Cerebellar cortex (tissue), 1 donor: ENCODE results near the gene MYOZ2.
"Not testable (repeated sequence)": the region's sequence is repeated elsewhere in the genome, so short reads cannot be mapped to it uniquely, and the experiment has no call there.

Experiments
- DNase-seq: peaks from one replicate; pipeline ENCODE4 v3.0.0-alpha.2; 2015; ENCODE audit warnings: low spot score

Gene MYOZ2

DNA sequence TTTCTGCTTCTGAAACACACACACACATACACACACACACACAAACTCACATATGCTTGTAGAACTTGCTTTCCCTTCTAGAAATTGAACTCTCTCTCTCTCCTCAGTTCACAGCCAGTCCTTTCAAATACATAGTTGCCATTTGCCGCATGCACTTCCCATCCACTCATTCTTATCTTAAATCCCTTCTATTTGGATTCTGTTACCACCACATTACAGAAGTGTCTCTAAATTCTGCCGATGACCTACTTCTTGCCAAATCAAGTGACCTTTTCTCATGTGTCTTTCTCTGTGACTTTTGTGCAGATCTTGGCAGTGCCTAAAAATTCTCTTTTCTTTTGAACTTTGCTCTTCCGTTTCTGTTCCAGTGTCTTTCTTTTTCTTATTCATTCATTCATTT lies 7.5 kb upstream of the MYOZ2 start:
- no peak for DNase-seq

DNA sequence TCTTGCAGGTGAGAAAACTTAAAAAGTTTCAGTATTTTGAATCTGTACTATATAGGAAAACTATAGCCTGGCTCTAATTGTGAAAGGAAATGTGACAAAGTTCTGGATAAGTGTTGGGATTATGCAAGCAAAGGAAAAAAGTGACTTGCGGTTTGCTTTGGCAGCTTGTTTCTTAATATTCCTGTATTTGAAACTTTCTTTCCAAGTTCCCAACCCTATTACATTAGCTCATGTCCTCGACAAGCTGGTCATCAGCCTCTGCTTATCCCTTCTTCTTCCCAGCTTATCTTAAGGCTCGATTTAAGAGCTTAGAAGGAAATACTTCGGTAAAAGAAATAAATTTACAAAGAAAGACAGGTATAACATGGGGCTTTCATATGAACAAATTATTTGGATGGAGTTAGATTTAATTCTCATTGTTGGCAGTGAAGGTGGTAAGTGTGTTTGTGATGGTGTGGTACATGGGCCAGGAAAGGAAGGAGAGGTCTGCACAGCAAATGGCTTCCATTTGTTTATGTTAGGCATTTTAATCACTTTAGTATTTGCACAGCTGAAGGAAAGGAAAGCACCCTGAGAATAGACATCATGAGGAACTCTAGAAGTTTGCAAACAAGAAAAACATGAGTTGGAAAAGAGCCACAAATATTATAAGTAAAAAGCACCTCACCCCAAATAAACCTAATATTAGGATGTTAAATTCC lies 5.1 kb upstream of the MYOZ2 start:
- DNase-seq = no peak

DNA sequence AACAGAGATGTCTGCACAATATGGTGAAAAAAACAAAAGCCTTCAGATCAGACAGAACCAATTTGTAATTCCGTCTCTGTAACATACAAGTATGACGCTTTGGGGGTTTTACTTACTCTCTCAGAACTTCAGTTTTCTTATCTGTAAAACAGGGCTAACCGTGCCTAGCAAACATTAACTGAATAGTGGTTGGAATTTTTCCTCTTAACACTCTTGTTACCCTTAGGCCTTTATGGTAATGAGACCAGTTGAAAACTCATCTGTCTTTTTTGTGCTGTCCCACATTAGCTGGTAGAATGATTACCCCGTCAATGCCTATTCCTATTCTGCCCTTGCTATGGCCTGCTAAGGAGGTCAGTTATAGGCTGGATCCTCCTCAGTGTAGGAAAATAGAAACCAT lies 4.5 kb upstream of the MYOZ2 start:
- no peak for DNase-seq

DNA sequence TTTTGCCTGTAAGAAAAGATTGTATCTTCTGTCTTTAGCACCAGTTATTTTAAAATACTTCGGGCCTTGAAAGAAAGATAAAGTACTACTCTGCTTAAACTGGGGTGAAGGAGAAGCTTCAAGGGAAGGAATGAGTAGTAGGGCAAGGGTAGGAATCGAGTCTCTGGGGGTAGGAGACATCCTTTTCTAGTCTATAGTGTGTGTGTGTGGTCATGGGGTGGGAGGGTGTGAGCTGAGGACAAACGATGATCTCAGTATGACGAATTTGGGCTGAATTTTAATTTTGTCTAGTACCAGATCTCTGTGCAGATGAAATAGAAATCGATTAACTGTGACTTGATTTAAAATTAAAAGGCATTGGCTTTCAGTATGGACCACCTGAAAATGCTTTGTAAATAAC lies 3.3 kb upstream of the MYOZ2 start:
- no peak for DNase-seq

DNA sequence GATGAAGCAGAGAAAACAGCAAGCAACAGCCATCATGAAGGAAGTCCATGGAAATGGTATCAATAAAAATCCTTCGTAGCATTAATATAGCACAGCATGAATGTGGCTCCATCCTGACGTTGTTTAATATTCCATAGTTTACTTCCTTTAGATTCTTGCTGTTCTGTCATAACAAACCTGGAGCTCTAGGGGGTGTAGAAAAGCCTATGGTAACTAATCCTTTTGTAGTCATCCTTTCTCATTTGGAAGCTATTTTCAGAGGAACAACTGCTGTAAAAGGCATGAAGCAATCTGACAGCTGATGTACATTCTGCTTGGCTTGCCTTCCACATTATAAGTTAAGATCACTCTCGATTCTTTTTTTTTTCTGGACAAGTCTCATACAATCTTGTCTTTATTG lies 914 bp downstream of the MYOZ2 start:
- DNase-seq = no peak

DNA sequence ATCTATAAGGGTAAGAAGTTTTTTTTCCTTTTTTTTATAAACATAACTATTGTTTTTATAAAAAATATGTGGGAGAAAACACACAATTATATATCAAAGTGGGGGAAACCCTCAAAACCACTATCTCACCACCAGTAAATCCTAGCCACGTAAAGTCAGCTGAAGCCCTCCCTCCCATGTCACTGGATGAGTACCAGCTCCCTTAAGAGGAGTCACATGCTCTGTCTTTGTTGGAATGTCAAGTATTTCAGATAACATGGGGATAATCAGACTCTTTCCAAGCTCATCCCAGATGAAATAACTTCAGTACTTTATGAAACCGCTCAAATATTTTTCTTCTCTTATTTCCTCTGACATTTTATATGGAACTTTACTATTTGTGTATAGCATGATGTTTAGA lies 2.4 kb downstream of the MYOZ2 start:
- DNase-seq = no peak

DNA sequence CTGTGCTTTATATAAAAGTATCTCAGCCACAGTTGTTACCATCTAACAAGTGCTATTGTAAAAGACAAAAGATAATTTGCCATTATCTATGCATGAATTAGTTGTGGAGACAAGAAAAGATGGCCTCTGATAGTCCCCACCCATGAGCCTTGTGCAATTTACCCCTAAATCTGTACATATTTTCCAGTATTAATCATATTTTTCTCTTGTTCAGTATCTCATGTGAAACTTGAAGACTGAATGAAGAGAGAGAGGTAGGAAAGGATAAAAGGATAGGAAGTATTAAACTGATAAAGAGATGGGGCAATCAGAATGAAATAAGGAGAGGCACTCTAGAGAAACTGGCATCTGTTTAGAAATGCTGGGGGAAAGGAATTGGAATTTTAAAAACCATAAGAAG lies 3.7 kb downstream of the MYOZ2 start:
- no peak for DNase-seq

DNA sequence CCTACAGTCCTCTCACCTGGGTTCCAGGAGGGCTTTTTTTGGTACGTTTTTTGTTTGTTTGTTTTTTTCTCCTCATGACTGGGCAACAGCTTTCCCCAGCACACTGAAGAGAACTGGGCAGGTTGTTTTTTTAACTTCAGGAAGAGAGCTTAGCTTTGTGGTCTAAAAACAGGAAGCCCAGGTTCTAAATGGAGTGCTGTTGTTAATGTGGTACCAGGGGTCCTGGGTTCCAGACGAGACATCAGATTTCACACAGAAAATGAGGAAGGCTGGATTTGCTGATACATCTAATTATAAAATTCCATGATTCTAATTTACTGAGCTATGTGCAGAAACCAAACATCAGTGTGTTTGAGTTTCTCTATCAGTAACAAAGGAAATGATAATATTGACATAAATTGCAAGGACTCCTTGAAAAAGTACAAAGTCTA lies 4.2 kb downstream of the MYOZ2 start:
- no peak for DNase-seq

DNA sequence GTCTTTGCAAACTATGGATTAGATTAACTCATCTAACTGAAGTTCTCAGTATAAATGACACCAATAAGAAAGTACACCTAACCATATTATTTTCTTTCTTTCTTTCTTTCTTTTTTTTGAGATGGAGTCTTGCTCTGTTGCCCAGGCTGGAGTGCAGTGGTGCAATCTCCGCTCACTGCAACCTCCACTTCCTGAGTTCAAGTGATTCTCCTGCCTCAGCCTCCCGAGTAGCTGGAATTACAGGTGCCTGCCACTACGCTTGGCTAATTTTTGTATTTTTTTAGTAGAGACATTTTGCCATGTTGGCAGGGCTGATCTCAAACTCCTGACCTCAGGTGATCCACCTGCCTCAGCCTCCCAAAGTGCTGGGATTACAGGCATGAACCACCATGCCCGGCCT lies 5.7 kb downstream of the MYOZ2 start:
- not testable (repeated sequence) for DNase-seq

DNA sequence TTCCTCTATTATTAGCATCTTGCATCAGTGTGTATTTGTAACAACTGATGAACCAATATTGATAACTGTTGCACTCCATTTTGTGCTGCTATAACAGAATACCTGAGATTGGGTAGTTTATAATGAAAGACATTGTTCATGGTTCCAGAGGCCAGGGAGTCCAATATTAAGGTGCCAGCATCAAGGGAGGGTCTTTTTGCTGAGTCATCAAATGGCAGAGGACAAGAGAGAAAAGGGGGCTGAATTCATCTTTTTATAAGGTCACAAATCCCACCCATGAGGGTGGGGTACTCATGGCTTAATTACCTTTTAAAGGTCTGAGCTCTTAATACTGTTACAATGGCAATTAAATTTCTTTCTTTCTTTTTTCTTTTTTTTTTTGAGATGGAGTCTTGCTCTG lies 7.2 kb downstream of the MYOZ2 start:
- DNase-seq = no peak

DNA sequence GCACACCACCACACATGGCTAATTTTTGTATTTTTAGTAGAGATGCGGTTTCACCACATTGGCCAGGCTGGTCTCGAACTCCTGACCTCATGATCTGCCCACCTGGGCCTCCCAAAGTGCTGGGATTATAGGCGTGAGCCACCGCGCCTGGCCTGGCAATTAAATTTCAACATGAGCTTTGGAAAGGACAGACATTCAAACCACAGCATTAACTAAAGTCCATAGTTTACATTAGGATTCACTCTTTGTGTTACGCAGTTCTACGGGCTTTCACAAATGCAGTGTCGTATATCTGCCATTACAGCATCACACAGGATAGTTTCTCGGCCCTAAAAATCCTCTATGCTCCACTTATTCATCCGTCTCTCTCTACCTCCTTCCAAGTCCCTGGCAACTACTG lies 7.7 kb downstream of the MYOZ2 start:
- DNase-seq = not testable (repeated sequence)

DNA sequence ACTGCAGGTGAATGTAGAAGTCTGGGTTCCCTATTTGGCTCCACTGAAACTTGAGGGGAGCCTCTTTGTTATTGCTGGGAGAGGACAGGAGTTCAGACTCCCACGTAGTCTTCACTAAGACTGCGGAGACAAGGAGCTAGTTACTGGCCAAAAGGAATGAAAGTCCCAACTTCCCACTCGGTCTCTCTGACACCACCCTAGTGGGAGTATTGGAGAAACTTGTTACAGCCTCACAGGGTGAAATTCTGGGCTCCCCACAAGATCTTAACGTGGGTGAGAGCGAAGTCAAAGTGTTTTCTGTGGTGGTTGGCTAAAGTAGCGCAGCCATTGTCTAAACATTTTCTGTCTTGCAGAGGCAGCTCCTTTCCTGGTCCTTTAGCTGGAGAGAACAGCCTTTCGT lies 13.5 kb downstream of the MYOZ2 start:
- no peak for DNase-seq

DNA sequence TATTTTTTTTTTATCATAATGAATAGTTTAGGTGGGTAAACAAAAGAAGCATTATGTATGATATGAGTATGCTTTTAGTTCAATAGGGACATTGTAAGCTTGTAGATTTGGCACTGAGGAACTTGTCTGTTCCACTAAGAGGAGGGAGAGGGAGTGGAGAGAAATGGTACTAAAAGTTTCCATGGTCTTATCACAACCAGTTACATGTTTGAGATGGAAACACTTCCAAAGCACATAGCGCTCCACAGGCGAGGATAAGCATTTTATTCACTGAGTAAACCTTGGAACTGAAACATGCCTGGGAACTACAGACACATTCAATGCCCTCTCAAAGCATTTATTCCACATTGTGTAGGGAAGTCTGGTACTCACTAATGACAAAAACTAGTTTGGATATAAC lies 15.5 kb downstream of the MYOZ2 start:
- DNase-seq = no peak

DNA sequence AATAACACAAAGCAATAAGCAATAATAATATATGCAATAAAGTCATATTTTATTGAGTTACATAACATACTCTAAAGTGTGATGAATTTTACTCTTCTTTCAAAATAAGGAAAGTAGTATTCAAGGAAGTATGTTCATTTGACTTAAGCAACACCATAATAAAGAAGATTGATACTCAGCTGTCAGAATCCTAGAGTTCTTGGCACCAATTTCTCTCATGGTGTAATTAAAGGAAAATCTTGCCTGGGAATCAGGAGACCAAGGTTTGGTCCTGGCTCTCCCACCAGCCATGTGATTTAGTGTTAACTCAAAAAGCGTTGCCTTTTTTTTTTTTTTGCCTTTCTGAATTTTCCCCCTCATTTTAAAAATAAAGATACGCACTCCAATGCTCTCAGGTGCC lies 17.1 kb downstream of the MYOZ2 start:
- no peak for DNase-seq

DNA sequence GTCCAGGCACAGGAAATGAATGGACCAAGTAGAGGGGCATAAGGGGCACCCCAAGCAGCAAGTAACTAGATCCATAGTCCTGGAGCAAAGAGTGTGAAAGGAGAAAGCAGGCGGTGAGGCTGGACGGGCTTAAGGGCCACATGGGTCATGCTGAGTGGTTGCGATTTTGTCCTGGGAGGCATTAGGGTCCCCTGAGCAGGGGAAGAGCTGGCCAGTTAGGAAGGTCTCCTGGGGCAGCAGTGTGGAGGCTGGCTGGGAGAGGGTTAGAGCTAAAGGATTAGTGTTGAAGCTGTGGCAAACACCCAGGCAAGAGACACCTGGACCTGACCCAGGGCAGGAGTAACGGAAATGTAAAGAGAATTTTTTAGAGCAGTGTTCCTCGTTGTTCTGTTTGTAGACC lies 26.5 kb downstream of the MYOZ2 start:
- no peak for DNase-seq

DNA sequence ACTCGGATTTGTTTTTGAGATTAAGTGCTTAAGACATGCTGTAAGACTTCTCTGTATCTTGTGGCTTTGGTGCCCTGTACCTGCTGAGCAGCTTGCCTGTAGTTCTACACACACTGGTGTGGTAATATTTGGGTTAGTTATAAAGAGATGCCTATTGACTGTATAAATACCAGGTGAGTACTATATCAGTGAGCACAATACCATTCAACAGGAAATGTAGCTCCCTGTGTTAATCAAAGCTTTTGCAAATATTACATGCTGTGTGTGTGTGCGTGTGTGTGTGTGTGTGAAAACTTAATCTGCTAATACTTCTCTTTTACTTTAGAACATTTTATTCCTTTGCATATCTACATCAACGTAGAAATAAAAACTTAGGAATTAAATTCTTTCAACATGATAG lies 30.1 kb downstream of the MYOZ2 start:
- no peak for DNase-seq

DNA sequence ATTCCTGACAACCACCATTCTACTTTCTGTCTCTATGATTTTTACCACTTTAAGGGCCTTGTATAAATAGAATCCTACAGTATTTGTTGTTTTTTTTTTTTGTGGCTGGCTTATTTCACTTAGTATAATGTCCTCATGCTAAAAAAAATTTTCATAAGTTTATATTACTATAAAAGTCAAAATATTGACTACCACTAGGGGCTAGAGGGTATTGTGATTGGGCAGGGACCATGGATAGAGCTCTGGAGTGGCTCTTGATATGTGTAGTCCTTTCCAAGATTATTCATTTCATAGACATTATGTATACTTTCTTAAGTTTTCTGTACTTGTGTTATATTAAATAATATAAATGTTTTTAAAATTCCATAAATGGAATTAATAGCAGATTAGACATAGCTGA lies 34.6 kb downstream of the MYOZ2 start:
- DNase-seq = no peak

DNA sequence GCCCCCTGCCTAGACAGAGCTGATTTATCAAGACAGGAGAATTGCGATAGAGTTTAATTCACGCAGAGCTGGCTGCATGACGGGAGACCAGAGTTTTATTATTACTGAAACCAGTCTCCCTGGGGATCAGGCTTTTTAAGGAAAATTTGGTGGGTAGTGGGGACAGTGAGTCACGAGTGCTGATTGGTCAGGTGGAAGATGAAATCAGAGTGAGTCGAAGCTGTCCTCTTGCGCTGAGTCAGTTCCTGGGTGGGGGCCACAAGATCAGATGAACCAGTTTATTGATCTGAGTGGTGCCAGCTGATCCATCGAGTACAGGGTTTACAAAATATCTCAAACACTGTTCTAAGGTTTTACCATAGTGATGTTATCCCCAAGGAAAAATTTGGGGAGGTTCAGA lies 36.6 kb downstream of the MYOZ2 start:
- no peak for DNase-seq

DNA sequence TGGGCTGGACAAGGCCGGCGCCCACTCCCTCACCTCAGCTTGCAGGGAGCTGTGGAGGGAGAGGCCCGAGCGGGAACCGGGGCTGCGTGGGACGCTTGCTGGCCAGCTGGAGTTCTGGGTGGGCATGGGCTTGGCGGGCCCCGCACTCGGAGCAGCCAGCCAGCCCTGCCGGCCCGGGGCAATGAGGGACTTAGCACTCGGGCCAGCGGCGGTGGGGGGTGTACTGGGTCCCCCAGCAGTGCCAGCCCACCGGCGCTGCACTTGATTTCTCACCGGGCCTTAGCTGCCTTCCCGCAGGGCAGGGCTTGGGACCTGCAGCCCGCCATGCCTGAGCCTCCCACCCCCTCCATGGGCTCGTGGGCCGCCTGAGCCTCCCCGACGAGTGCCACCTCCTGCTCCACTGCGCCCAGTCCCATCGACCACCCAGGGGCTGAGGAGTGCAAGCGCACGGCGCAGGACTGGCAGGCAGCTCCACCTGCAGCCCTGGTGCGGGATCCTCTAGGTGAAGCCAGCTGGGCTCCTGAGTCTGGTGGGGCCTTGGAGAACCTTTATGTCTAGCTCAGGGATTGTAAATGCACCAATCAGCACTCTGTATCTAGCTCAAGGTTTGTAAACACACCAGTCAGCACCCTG lies 38.2 kb downstream of the MYOZ2 start:
- not testable (repeated sequence) for DNase-seq

DNA sequence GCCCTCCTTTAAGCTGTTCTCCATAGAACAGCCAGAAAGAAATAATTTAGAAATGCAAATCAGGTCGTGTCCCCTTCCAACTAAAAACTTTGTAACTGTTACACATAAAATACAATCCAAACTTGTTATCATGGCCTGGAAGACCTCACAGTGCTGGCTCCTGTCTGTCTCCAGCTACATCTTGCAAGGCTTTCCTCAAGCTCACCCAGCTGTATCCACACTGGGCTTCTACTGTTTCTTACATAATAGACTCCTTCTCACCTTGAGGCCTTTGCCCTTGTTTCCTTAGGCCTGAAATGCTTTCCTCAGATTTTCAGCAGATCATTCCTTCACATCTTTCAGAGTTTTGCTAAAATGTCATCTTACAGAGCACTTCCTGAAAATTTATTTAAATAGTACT lies 43.4 kb downstream of the MYOZ2 start:
- no peak for DNase-seq

DNA sequence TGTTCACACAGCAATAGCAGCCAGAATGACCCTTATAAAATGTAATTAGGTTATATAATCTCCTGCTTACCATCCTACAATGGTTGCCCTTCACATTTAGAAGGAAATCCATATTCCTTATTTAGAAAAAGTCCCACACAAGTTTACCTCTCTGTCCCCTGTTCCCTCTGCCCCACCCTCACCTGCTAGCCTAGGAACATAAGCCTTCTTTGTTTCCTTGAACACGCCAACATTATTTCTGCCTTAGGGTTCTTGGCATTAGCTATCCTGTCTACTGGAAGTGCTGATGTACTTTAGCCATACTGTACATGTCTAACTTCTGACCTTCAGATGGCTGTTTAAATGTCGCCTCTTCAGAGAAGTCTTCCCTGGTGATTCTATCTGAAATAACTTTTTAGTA lies 48.5 kb downstream of the MYOZ2 start:
- no peak for DNase-seq

DNA sequence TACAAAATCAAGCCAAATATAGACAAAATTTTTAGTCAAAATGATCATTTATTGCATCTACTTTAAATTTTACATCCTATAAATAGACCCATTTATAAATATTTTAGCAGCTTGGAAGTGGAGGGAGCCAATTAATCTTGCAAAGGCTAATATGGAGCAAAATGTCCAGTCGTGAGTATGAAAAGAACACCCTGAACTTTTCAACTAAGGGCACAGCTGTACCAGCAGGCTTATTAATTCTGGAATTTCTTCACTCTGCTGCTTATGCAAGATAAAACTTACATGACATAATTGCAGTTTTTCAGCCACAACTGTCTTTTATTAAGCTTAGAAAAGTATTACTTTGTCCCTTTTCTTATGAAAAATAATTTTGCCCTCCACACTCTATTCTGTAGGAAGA lies 54.0 kb downstream of the MYOZ2 start:
- DNase-seq = no peak

DNA sequence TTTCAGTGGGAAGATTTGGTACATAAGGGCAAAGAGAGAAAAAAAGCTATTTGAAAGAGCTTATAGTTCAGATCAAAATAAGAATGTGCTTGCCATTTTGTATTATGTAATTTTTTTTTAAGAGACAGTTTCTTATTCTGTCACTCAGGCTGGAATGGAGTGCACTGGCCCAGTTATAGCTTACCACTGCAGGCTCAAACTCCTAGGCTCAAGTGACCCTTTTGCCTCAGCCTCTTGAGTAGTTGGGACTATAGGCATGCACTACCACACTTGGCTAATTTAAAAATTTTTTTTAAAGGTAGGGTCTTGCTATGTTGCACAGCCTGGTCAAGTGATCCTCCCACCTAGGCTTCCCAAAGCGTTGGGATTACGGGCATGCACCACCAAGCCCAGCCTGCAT lies 54.7 kb downstream of the MYOZ2 start:
- no peak for DNase-seq

DNA sequence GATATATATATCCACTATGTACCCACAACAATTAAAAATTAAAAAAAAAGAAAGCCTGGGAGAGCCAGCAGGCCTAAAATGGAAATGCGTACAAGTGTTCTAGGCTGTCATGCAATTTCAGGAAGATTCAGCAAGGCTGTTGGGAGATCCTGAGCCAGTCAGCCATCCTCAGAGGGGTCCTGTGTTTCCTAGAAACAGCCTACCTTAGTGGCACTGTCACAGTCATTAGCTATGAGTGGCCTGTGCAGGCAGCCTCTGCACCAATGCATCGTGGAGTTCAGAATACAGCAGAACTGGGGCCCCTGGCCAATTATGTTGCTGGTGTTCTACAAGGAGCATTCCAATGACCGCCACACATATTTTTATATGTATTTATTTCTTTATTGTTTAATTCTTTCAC lies 55.9 kb downstream of the MYOZ2 start:
- DNase-seq = no peak
